ENCODE data around the gene NEDD4.

DNA sequence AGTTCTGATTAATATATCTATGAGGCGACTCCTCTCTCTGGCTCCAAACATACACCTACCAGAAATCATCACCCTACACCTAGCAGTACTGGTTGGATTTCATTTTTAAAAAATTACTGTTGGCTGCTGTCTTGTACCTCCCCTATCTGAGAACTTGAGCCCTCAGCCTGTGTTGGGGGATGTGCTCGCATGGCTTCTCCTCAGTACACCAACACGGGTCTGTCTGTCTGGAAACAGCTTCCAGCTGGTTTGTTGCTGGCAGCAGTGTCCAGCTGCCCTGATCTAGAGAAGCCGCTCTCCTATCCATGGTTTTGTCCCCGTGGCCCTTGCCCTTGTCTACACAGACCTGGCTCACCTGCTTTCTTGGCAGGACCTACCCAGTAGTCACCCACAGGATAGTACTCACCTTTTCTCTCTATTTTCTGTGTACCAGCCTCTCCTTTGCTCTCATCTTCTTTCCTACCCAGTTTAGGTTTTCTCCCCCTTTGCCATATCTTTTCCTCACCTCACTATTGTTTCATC, 43.2 kb upstream of the NEDD4 start:
- no peak for TF ChIP-seq POLR2AphosphoS5 (IDR thresholded peaks at IDR 0.05)
- TF ChIP-seq, protein P1, sequence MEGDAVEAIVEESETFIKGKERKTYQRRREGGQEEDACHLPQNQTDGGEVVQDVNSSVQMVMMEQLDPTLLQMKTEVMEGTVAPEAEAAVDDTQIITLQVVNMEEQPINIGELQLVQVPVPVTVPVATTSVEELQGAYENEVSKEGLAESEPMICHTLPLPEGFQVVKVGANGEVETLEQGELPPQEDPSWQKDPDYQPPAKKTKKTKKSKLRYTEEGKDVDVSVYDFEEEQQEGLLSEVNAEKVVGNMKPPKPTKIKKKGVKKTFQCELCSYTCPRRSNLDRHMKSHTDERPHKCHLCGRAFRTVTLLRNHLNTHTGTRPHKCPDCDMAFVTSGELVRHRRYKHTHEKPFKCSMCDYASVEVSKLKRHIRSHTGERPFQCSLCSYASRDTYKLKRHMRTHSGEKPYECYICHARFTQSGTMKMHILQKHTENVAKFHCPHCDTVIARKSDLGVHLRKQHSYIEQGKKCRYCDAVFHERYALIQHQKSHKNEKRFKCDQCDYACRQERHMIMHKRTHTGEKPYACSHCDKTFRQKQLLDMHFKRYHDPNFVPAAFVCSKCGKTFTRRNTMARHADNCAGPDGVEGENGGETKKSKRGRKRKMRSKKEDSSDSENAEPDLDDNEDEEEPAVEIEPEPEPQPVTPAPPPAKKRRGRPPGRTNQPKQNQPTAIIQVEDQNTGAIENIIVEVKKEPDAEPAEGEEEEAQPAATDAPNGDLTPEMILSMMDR (IDR thresholded peaks at IDR 0.05): no peak
- no peak for TF ChIP-seq EP300 (IDR thresholded peaks at IDR 0.05)
